HG02763 (cell line): Measurements from ENCODE around the gene SGTA.
"Not testable (repeated sequence)": the region's sequence is repeated elsewhere in the genome, so short reads cannot be mapped to it uniquely, and the experiment has no call there.

Experiments used
- ATAC-seq: cut with Tn5 transposase; IDR thresholded peaks from one replicate; pipeline ENCODE4 v1.9.1; 2021; ENCODE audit warnings: mild to moderate bottlenecking, moderate library complexity; ENCODE audit not compliant: unreplicated experiment

Gene SGTA

DNA sequence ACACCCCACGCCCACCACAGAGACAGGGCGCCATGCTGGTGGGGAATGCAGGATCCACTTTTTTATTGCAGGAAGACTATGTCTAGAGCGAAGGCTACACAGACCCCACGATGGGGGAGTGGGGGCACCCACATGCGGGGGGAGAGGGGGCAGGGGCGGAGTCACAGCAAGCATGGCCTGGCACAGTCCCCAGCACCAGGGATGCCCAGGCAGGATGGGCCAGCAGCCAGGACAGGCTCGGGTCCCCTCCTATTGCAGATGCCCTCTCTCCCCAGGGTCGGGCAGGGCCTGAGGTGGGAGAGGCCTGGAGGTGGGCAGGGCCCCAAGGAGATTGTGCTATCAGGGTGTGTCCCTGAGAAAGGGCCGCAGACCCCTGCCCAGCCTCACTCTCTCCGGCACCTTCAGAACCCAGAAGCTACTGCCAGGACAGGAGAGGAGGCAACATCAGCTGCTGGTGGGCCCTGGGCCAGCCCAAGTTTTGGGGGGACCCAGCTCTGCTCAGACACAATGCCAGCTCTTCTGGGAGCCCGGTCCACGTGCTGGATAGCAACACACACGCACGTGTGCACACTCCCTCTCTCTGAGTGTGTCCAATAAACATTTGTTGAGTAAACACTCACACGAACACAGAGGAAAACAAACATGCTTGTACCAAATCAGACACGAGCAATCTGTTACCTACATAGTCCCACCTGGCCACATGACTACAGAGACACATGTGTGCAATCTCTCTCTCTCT is 68.4 kb downstream of the SGTA start:
- ATAC-seq, result no peak

DNA sequence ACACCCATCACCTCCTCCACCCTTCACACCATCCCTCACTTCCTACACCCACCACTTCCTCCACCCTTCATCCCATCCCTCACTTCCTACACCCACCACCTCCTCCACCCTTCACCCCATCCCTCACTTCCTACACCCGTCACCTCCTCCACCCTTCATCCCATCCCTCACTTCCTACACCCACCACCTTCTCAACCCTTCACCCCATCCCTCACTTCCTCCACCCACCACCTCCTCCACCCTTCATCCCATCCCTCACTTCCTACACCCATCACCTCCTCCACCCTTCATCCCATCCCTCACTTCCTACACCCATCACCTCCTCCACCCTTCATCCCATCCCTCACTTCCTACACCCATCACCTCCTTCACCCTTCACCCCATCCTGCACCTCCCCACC is 69.0 kb downstream of the SGTA start:
- ATAC-seq, result not testable (repeated sequence)

DNA sequence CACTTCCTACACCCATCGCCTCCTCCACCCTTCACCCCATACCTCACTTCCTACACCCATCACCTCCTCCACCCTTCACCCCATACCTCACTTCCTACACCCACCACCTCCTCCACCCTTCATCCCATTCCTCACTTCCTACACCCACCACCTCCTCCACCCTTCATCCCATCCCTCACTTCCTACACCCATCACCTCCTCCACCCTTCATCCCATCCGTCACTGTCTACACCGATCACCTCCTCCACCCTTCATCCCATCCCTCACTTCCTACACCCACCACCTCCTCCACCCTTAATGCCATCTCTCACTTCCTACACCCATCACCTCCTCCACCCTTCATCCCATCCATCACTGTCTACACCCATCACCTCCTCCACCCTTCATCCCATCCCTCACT is 69.9 kb downstream of the SGTA start:
- ATAC-seq, result not testable (repeated sequence)

DNA sequence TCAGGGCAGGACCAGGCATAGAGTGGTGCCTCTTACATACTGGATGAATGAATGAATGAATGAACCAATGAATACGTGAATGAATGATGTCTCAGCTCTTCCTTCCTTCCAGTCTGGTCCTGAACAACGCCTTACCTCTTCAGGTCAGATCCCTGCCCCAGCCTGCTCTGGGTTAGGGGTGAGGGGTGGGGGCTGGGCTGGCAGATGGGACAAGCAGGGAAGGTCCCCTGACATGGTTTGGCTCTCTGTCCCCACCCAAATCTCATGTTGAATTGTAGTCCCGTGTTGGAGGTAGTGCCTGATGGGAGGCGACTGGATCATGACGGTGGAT is 71.2 kb downstream of the SGTA start:
- ATAC-seq, result no peak

DNA sequence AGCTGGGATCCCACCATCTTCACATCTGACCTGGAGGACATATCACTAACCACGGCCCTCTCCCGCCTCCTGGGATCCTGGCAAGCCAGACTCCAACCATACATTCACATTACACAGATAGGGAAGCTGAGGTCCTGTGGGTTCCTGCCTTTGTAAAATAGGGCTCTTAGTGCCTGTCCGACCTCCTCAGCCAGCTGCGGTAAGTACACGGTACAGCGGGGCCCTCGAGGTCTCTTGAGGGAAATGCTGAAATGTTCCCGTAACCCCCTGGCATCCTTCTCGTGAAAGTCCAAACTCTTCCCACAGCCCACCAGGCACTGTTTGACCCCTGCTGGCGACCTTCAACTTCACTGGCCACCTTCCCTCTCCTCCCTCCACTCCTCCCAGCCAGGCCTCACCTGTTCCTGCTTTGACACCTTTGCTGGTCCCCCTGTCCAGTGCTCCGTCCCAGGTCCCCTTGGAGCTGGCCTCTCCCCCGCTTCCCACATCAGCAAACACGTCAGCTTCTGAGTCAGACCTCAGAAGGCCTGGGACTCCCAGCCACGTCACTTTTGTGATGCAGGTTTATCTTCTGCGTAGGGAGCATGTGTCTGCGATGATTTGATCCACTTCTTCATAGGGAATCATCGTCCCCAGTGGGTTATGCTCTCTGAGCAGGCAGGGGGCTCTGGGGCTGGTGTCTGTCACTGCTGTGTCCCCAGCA is 71.8 kb downstream of the SGTA start:
- no peak for ATAC-seq

DNA sequence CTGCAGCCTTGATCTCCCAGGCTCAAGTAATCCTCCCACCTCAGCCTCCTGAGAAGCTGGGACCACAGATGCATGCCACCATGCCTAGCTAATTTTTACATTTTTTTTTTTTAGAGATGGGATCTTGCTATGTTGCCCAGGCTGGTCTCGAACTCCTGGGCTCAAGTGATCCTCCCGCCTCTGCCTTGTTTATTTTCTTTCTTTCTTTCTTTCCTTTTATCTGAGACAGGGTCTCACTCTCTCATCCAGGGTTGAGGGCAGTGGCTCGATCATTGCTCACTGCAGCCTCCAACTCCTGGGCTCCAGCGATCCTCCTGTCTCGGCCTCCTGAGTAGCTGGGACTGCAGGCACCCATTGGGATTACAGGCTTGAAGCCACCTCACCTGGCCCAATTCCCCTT is 76.8 kb downstream of the SGTA start:
- no peak for ATAC-seq
